GM12878 (cell line): ENCODE results near the gene NLRC3. TPM values are rescaled to one million over a fixed set of nuclear protein-coding genes. Genes with fewer than 3 reads are reported as not detected.

Experiments
- E2F4 ChIP-seq: IDR thresholded peaks from 2 replicates; pipeline ENCODE4 v1.6.1; 2012; ENCODE audit warnings: low read depth, low read length, improper control_type of control experiment
- ETV6 ChIP-seq, 2 experiments: fragments of 450-650 bp in 1 of 2; IDR thresholded peaks in 1 of 2; conservative IDR thresholded peaks in 1 of 2; 2 replicates each; pipeline ENCODE4 v1.6.1; 2014; ENCODE audit warnings: antibody characterized with exemption in 1 of 2, borderline replicate concordance in 1 of 2, low read depth in 1 of 2, mild to moderate bottlenecking in 1 of 2, moderate library complexity in 1 of 2
- PML ChIP-seq: IDR thresholded peaks from 2 replicates; pipeline ENCODE4 v1.6.1; 2012; ENCODE audit warnings: low read length, inconsistent platforms
- PRDM15 ChIP-seq: fragments of 450-650 bp; formaldehyde crosslinking; IDR thresholded peaks from 2 replicates; pipeline ENCODE4 v1.4.0; 2020; ENCODE audit warnings: mild to moderate bottlenecking, moderate library complexity
- SMAD5 ChIP-seq: IDR thresholded peaks from 2 replicates; pipeline ENCODE4 v1.6.1; 2016; ENCODE audit warnings: antibody characterized with exemption, low read depth
- SMC3 ChIP-seq: IDR thresholded peaks from 2 replicates; pipeline ENCODE4 v1.6.1; 2011; ENCODE audit warnings: low read length, improper control_type of control experiment, borderline replicate concordance
- polyA plus RNA-seq, 11 experiments: library from polyadenylated mRNA; depleted of rRNA in 4 of 11; unstranded in 6 of 11; stranded (reverse) in 5 of 11; fragments of >200 nt; fragmentation: Nextera tagmentation in 4 of 11; fragmentation: Illumina TruSeq in 1 of 11; extraction: Ambion mirVana in 4 of 11; extraction: Trizol in 1 of 11; gene quantifications; 1 replicate in 1 of 11; 2 replicates in 10 of 11; pipeline versions ENCODE4 v1.2.1 to v1.2.3, GENCODE V29; 2011 to 2016; ENCODE audit warnings: inconsistent platforms in 2 of 11, missing spikeins in 2 of 11, low read depth in 1 of 11
- total RNA-seq, 4 experiments: library from RNA; depleted of rRNA in 3 of 4; stranded (reverse); fragments of >200 nt in 3 of 4; fragmentation: Illumina TruSeq in 1 of 4; extraction: Trizol in 1 of 4; gene quantifications; 2 replicates each; pipeline versions ENCODE4 v1.2.1 to v1.2.3, GENCODE V29; 2013 to 2021
- TF ChIP-seq, protein P1 (sequence below): fragments of 450-650 bp; IDR thresholded peaks from 2 replicates; pipeline ENCODE4 v1.6.1; 2017; ENCODE audit warnings: mild to moderate bottlenecking, low read depth, inconsistent platforms; ENCODE audit not compliant: poor library complexity, severe bottlenecking
- TF ChIP-seq, protein P2 (sequence below): fragments of 450-650 bp; formaldehyde crosslinking; IDR thresholded peaks from 2 replicates; pipeline ENCODE4 v1.4.0; 2022; ENCODE audit warnings: mild to moderate bottlenecking, moderate library complexity

NLRC3 gene
- total and polyA plus RNA-seq, 10 of the 15 experiments (the other 5 are each of a cell fraction or from before 2014, with no cell fraction given) = 2.2 to 17.8 (median 7.6) TPM

DNA sequence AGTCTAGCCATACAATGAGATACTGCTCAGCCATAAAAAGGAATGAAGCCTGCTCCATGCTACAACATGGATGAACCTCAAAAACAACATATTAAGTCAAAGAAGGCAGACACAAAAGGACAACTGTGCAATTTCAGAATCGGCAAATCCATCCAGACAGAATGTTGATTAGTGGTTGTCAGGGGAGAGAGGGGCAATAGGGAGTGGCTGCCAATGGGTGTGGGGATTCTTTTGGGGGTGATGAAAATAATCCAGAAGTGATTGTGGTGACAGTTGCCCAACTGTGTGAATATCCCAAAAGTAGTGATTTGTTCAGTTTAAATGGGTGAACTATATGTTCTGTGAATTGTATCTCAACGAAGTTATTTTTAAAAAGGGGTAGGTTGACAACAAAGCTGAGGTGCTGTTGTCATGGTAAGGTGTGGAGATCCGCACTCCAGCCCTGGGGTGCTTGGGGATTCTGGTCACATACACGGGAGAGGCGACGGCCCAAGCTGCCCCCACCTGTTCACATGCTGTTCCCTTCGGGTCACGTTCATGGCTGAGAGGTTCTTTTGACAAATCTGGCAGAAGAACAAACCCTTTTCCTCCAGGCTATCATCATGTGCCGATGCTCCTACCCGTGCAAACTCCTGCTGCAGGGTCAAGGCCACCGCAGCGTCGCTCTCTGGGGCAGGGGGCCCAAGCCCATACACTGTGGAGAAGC, 24.6 kb upstream of the NLRC3 start (continued):
- TF ChIP-seq, protein P1, sequence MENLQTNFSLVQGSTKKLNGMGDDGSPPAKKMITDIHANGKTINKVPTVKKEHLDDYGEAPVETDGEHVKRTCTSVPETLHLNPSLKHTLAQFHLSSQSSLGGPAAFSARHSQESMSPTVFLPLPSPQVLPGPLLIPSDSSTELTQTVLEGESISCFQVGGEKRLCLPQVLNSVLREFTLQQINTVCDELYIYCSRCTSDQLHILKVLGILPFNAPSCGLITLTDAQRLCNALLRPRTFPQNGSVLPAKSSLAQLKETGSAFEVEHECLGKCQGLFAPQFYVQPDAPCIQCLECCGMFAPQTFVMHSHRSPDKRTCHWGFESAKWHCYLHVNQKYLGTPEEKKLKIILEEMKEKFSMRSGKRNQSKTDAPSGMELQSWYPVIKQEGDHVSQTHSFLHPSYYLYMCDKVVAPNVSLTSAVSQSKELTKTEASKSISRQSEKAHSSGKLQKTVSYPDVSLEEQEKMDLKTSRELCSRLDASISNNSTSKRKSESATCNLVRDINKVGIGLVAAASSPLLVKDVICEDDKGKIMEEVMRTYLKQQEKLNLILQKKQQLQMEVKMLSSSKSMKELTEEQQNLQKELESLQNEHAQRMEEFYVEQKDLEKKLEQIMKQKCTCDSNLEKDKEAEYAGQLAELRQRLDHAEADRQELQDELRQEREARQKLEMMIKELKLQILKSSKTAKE = no peak
- TF ChIP-seq E2F4 (no peak), ETV6 (conservative IDR thresholded peaks at IDR 0.05 in 1 of 2, IDR thresholded peaks at IDR 0.05 in 1 of 2; ENCODE audit: borderline replicate concordance in 1 of 2, low read depth in 1 of 2) (no peak), SMAD5 (no peak), SMC3 (no peak), PRDM15 (CRISPR knock-in tag) (no peak), PML (no peak)
- TF ChIP-seq, protein P2, sequence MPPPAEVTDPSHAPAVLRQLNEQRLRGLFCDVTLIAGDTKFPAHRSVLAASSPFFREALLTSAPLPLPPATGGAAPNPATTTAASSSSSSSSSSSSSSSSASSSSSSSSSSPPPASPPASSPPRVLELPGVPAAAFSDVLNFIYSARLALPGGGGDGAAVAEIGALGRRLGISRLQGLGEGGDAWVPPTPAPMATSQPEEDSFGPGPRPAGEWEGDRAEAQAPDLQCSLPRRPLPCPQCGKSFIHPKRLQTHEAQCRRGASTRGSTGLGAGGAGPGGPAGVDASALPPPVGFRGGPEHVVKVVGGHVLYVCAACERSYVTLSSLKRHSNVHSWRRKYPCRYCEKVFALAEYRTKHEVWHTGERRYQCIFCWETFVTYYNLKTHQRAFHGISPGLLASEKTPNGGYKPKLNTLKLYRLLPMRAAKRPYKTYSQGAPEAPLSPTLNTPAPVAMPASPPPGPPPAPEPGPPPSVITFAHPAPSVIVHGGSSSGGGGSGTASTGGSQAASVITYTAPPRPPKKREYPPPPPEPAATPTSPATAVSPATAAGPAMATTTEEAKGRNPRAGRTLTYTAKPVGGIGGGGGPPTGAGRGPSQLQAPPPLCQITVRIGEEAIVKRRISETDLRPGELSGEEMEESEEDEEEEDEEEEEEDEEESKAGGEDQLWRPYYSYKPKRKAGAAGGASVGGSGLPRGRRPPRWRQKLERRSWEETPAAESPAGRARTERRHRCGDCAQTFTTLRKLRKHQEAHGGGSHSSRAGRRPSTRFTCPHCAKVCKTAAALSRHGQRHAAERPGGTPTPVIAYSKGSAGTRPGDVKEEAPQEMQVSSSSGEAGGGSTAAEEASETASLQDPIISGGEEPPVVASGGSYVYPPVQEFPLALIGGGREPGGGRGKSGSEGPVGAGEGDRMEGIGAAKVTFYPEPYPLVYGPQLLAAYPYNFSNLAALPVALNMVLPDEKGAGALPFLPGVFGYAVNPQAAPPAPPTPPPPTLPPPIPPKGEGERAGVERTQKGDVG = no peak
